Spleen (tissue), 11 donors: ENCODE results near the gene RPP40. TPM values are rescaled to one million over a fixed set of nuclear protein-coding genes. Genes with fewer than 3 reads are reported as not detected.
"Not testable (repeated sequence)": the region's sequence is repeated elsewhere in the genome, so short reads cannot be mapped to it uniquely, and the experiment has no call there.

ENCODE experiments used
- DNase-seq: peaks from one replicate; pipeline ENCODE4 v3.0.0-alpha.2; 2020
- H3K27ac ChIP-seq, 8 donors: fragments of 200-600 bp; sonication (generic) in 7 of 8; 1 replicate in 4 of 8; 2 replicates in 4 of 8; pipeline versions ENCODE4 v1.5.0 to v1.8.0; 2016 to 2021; ENCODE audit warnings: inconsistent platforms in 4 of 8, mild to moderate bottlenecking in 4 of 8, moderate library complexity in 1 of 8
- H3K27me3 ChIP-seq, 7 donors: fragments of 200-600 bp; sonication (generic) in 6 of 7; replicated peaks in 1 of 7; 1 replicate in 4 of 7; 2 replicates in 3 of 7; pipeline versions ENCODE4 v1.5.0 to v1.8.0; 2016 to 2021; ENCODE audit warnings: inconsistent platforms in 3 of 7, mild to moderate bottlenecking in 1 of 7
- H3K36me3 ChIP-seq, 6 donors: fragments of 200-600 bp; sonication (generic) in 5 of 6; 1 replicate in 4 of 6; 2 replicates in 2 of 6; pipeline versions ENCODE4 v1.5.0 to v1.8.0; 2016 to 2021; ENCODE audit warnings: inconsistent platforms in 2 of 6
- H3K4me1 ChIP-seq, 6 donors: fragments of 200-600 bp; sonication (generic) in 5 of 6; 1 replicate in 3 of 6; 2 replicates in 3 of 6; pipeline versions ENCODE4 v1.5.0 to v1.8.0; 2016 to 2021; ENCODE audit warnings: inconsistent platforms in 3 of 6
- H3K4me3 ChIP-seq, 8 donors: fragments of 200-600 bp; sonication (generic) in 7 of 8; 1 replicate in 4 of 8; 2 replicates in 4 of 8; pipeline versions ENCODE4 v1.5.0 to v1.8.0; 2016 to 2021; ENCODE audit warnings: inconsistent platforms in 4 of 8, mild to moderate bottlenecking in 4 of 8, moderate library complexity in 2 of 8
- H3K9me3 ChIP-seq, 8 donors: fragments of 200-600 bp; sonication (generic) in 7 of 8; 1 replicate in 4 of 8; 2 replicates in 4 of 8; pipeline versions ENCODE4 v1.5.0 to v1.8.0; 2016 to 2021; ENCODE audit warnings: inconsistent platforms in 4 of 8
- CTCF ChIP-seq, 11 experiments: fragments of 200-600 bp in 7 of 11; fragments of 450-650 bp in 4 of 11; sonication (generic) in 4 of 11; IDR thresholded peaks in 8 of 11; conservative IDR thresholded peaks in 3 of 11; 1 replicate in 7 of 11; 2 replicates in 4 of 11; pipeline versions ENCODE4 v1.4.0 to v1.8.0; 2016 to 2021; ENCODE audit warnings: antibody characterized with exemption in 11 of 11, inconsistent platforms in 4 of 11, mild to moderate bottlenecking in 1 of 11
- POLR2A ChIP-seq, 3 donors: fragments of 450-650 bp; IDR thresholded peaks; one replicate each; pipeline ENCODE4 v1.5.1; 2017; ENCODE audit warnings: antibody characterized with exemption in 3 of 3, mild to moderate bottlenecking in 1 of 3
- POLR2AphosphoS5 ChIP-seq, 3 donors: sonication (generic); formaldehyde crosslinking; IDR thresholded peaks; one replicate each; pipeline ENCODE4 v1.5.1; 2017; ENCODE audit warnings: antibody characterized with exemption in 3 of 3
- WGBS, 5 donors: extraction: QIAGEN DNeasy Blood & Tissue Kit in 3 of 5; methylation state at CpG; one replicate each; pipeline versions ENCODE4 v1.1.5 to v1.1.7; 2013 to 2018; 5-methylcytosine and 5-hydroxymethylcytosine counted together
- intact Hi-C: fragments of 100-400 bp; cut with DNase I; formaldehyde crosslinking; loops from one replicate; pipeline ENCODE4 v1.15.0; 2023; ENCODE audit warnings: low total_unique reads
- polyA plus RNA-seq, 3 donors: library from polyadenylated mRNA; stranded (reverse); fragments of 200-250 nt; gene quantifications; one replicate each; pipeline ENCODE4 v1.2.1, GENCODE V29; 2013
- total RNA-seq, 7 donors: library from RNA; depleted of rRNA in 3 of 7; stranded (reverse); fragments of >200 nt in 3 of 7; fragmentation: NEBNext Ultra II Directional in 4 of 7; extraction: Animal tissue kit (Norgen Biotek cat#: 25700) in 4 of 7; gene quantifications; one replicate each; pipeline versions ENCODE4 v1.1.0 to v1.2.1, GENCODE V29; 2016 to 2021
- donor health status: healthy with polysubstance abuse.
- donor health status: DM: no; HTN: no; CAD: no; lungs with moderate emphysema.
- donor health status: DM: no; HTN: no; CAD: no.
- donor health status: Bipolar disorder and iron deficiency.
- donor health status: healthy.
- donor health status: DM: no; HTN: no; CAD: no.
- donor health status: DM: yes; HTN: yes; CAD: no.

The RPP40 gene
- total and polyA plus RNA-seq, 10 donors, result 4.2 to 16.6 (median 8.7) TPM

GRCh38 chr6:5012519-5012918, 8.7 kb upstream of the RPP40 start:
- intact Hi-C loops, result no loop called here
- H3K27ac ChIP-seq, result peak overlapping the region in 7 of 8 donors; percentile 27 to 65 (median 52)
- 20 to 48% (median 30%) methylated on average over 2 of the region's 2 CpGs for WGBS, 5 donors

GRCh38 chr6:5011346-5011745, 7.5 kb upstream of the RPP40 start:
- Histone ChIP-seq H3K36me3 (no peaks in the 10 kb centered on the region), H3K4me1 (peaks cover 0 to 9% (median 0%) of the 10 kb centered on the region in 6 donors), H3K27me3 (no peaks in the 10 kb centered on the region), H3K27ac (peak overlapping the region in 7 of 8 donors; percentile 0 to 63 (median 60)), H3K9me3 (peaks cover 0 to 12% (median 0%) of the 10 kb centered on the region in 8 donors), H3K4me3 (no peak overlapping the region)
- TF ChIP-seq POLR2AphosphoS5 (IDR thresholded peaks at IDR 0.05), result no peak
- TF ChIP-seq CTCF (IDR thresholded peaks at IDR 0.05 in 8 of 11, conservative IDR thresholded peaks at IDR 0.05 in 3 of 11), result no peak
- no peak for TF ChIP-seq POLR2A (IDR thresholded peaks at IDR 0.05)
- no peak for DNase-seq
- WGBS, 5 donors, result 82 to 88% (median 84%) methylated on average over 12 of the region's 12 CpGs
- intact Hi-C loops, result no loop called here

More at GRCh38 chr6:5012519-5012918, 8.7 kb upstream of the RPP40 start:
- Histone ChIP-seq H3K4me3 (no peak overlapping the region), H3K27me3 (no peaks in the 10 kb centered on the region), H3K4me1 (peaks cover 0 to 9% (median 0%) of the 10 kb centered on the region in 6 donors), H3K9me3 (peaks cover 0 to 17% (median 0%) of the 10 kb centered on the region in 8 donors), H3K36me3 (no peaks in the 10 kb centered on the region)
- no peak for DNase-seq
- no peak for TF ChIP-seq CTCF (IDR thresholded peaks at IDR 0.05 in 8 of 11, conservative IDR thresholded peaks at IDR 0.05 in 3 of 11)
- no peak for TF ChIP-seq POLR2AphosphoS5 (IDR thresholded peaks at IDR 0.05)
- TF ChIP-seq POLR2A (IDR thresholded peaks at IDR 0.05), result no peak

- Histone ChIP-seq H3K4me3 (no peak overlapping the region), H3K27me3 (no peaks in the 10 kb centered on the region), H3K4me1 (peaks cover 0 to 20% (median 10%) of the 10 kb centered on the region in 6 donors), H3K27ac (no peak overlapping the region), H3K36me3 (no peaks in the 10 kb centered on the region), H3K9me3 (no peaks in the 10 kb centered on the region)
- no peak for DNase-seq
- TF ChIP-seq CTCF (IDR thresholded peaks at IDR 0.05 in 8 of 11, conservative IDR thresholded peaks at IDR 0.05 in 3 of 11) (no peak), POLR2A (IDR thresholded peaks at IDR 0.05) (no peak), POLR2AphosphoS5 (IDR thresholded peaks at IDR 0.05) (no peak)
- WGBS, 5 donors, result 88 to 95% (median 89%) methylated on average over 3 of the region's 3 CpGs
- intact Hi-C loops, result loop anchor here (10.0 kb wide), 1 partner anchor 233 kb away; the partner anchor contains the start of gene CDYL
Observed at GRCh38 chr6:5007531-5007930, 3.7 kb upstream of the RPP40 start.

- intact Hi-C loops, result loop anchor here (10.0 kb wide), 1 partner anchor 231 kb away; the partner anchor contains the start of gene CDYL
- Histone ChIP-seq H3K27me3 (no peaks in the 10 kb centered on the region), H3K9me3 (no peaks in the 10 kb centered on the region), H3K27ac (no peak overlapping the region), H3K4me1 (peaks cover 0 to 24% (median 10%) of the 10 kb centered on the region in 6 donors), H3K36me3 (peaks cover 0 to 9% (median 5%) of the 10 kb centered on the region in 6 donors), H3K4me3 (no peak overlapping the region)
- DNase-seq, result no peak
- TF ChIP-seq POLR2AphosphoS5 (IDR thresholded peaks at IDR 0.05), result no peak
- TF ChIP-seq POLR2A (IDR thresholded peaks at IDR 0.05), result no peak
- no peak for TF ChIP-seq CTCF (IDR thresholded peaks at IDR 0.05 in 8 of 11, conservative IDR thresholded peaks at IDR 0.05 in 3 of 11)
- whole genome bisulfite sequencing, 5 donors, result 91 to 97% (median 94%) methylated on average over 6 of the region's 6 CpGs
Observed at GRCh38 chr6:5006222-5006621, 2.4 kb upstream of the RPP40 start.

- not testable (repeated sequence) for H3K27me3 ChIP-seq, DNase-seq, H3K4me3 ChIP-seq, H3K9me3 ChIP-seq
- Histone ChIP-seq H3K4me1 (peaks cover 0 to 24% (median 10%) of the 10 kb centered on the region in 6 donors), H3K27ac (peak overlapping the region in 4 of 8 donors; percentile 89 to 94 (median 92)), H3K36me3 (peaks cover 0 to 21% (median 10%) of the 10 kb centered on the region in 6 donors)
- intact Hi-C loops, result loop anchor here (10.0 kb wide), 1 partner anchor 230 kb away; the partner anchor contains the start of gene CDYL
- WGBS, 5 donors, result 91 to 98% (median 97%) methylated on average over 5 of the region's 5 CpGs
Observed at GRCh38 chr6:5005038-5005433, 1.2 kb upstream of the RPP40 start.
